Gastrocnemius medialis (tissue), 4 donors: ENCODE data around the gene ELP2. TPM values are rescaled to one million over a fixed set of nuclear protein-coding genes. Genes with fewer than 3 reads are reported as not detected.
A peak's percentile ranks its signal among the peaks of the same experiment; 100 is the strongest.

Experiments
- ATAC-seq, 2 donors: fragments of 150-250 bp; one replicate each; pipeline ENCODE4 v1.9.1; 2016
- DNase-seq, 2 donors: peaks; one replicate each; pipeline ENCODE4 v3.0.0-alpha.2; 2019
- H3K27ac ChIP-seq, 4 donors: fragments of 200-600 bp; sonication (generic); 1 replicate in 1 of 4; 2 replicates in 3 of 4; pipeline ENCODE4 v1.5.1; 2016 to 2018; ENCODE audit warnings: mild to moderate bottlenecking in 2 of 4, moderate library complexity in 1 of 4
- H3K27me3 ChIP-seq, 3 donors: fragments of 200-600 bp; sonication (generic) in 2 of 3; 1 replicate in 1 of 3; 2 replicates in 2 of 3; pipeline versions ENCODE4 v1.5.1 to v1.6.0; 2016 to 2019; ENCODE audit warnings: mild to moderate bottlenecking in 1 of 3, moderate library complexity in 1 of 3
- H3K36me3 ChIP-seq, 2 donors: fragments of 200-600 bp; sonication (generic) in 1 of 2; one replicate each; pipeline ENCODE4 v1.5.1; 2017 to 2018
- H3K4me1 ChIP-seq, 2 donors: fragments of 200-600 bp; sonication (generic) in 1 of 2; one replicate each; pipeline ENCODE4 v1.5.1; 2016 to 2017; ENCODE audit warnings: mild to moderate bottlenecking in 2 of 2
- H3K4me3 ChIP-seq, 4 donors: fragments of 200-600 bp; sonication (generic) in 3 of 4; 1 replicate in 1 of 4; 2 replicates in 3 of 4; pipeline ENCODE4 v1.5.1; 2016 to 2019; ENCODE audit warnings: mild to moderate bottlenecking in 2 of 4
- H3K9me3 ChIP-seq, 3 donors: fragments of 200-600 bp; sonication (generic) in 2 of 3; 1 replicate in 1 of 3; 2 replicates in 2 of 3; pipeline ENCODE4 v1.5.1; 2016 to 2019
- CTCF ChIP-seq, 5 experiments: fragments of 450-650 bp in 3 of 5; fragments of 200-600 bp in 2 of 5; sonication (generic) in 2 of 5; IDR thresholded peaks in 4 of 5; conservative IDR thresholded peaks in 1 of 5; 1 replicate in 4 of 5; 2 replicates in 1 of 5; pipeline ENCODE4 v1.5.1; 2016 to 2019; ENCODE audit warnings: antibody characterized with exemption in 5 of 5, mild to moderate bottlenecking in 3 of 5, moderate library complexity in 3 of 5
- POLR2A ChIP-seq, 2 donors: fragments of 450-650 bp; IDR thresholded peaks; one replicate each; pipeline ENCODE4 v1.6.1; 2017; ENCODE audit warnings: antibody characterized with exemption in 2 of 2, mild to moderate bottlenecking in 2 of 2, moderate library complexity in 2 of 2
- in situ Hi-C, 4 donors: fragments of 200-750 bp; cut with MboI; loops; one replicate each; pipeline versions ENCODE4 v1.15.0 to v1.8.0; 2017; ENCODE audit warnings: low sequenced_read_pairs in 4 of 4
- intact Hi-C: fragments of 100-400 bp; cut with DNase I; formaldehyde crosslinking; loops from one replicate; pipeline ENCODE4 v1.15.1; 2023; ENCODE audit warnings: low total_unique reads
- total RNA-seq, 4 donors: library from RNA; depleted of rRNA; stranded (reverse); fragments of >200 nt; gene quantifications; one replicate each; pipeline versions ENCODE4 v1.1.0 to v1.2.3, GENCODE V29; 2016

ELP2 gene
- total RNA-seq, 4 donors from 2014 or later: 23.7 to 51.0 (median 42.8) TPM

GRCh38 chr18:36095936-36096519, 33.7 kb upstream of the ELP2 start:
- no peak for TF ChIP-seq POLR2A (IDR thresholded peaks at IDR 0.05)
- TF ChIP-seq CTCF (IDR thresholded peaks at IDR 0.05 in 4 of 5, conservative IDR thresholded peaks at IDR 0.05 in 1 of 5): peak in 4 of 5 experiments; percentile 29 to 46 (median 30)
- no peak overlapping the region for H3K4me3 ChIP-seq
- ATAC-seq (no peak), DNase-seq (no peak)
- H3K4me1 ChIP-seq: peaks cover 0 to 6% of the 10 kb centered on the region in 2 donors
- in situ Hi-C loops: loop anchor here in 3 of 4 donors (5.0 to 10.0 kb wide), 2 partner anchors 186 to 189 kb away; no protein-coding TSS in a partner anchor
- H3K9me3 ChIP-seq: no peaks in the 10 kb centered on the region
- intact Hi-C loops: loop anchor here (1.0 kb wide), 1 partner anchor 188 kb away; no protein-coding TSS in a partner anchor
- H3K27ac ChIP-seq: no peak overlapping the region
- no peaks in the 10 kb centered on the region for H3K27me3 ChIP-seq
- no peaks in the 10 kb centered on the region for H3K36me3 ChIP-seq

DNA sequence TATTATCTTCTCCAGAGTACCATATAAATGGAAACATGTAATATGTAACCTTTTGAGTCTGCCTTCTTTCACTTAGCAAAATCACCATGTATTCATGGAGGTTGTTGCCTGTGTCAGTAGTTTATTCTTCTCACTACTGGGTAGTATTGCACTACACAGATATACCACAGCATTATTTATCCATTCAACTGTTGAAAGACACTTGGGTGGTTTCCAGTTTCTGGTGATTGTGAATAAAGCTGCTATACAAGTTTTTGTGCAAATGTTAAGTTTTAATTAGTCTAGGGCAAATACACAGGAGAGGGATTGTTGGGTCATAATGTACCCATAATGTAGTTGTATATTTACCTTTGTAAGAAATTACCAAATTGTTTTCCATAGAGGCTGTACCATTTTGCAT, 32.7 kb upstream of the ELP2 start:
- H3K9me3 ChIP-seq: no peaks in the 10 kb centered on the region
- no peak overlapping the region for H3K4me3 ChIP-seq
- ATAC-seq (no peak), DNase-seq (no peak)
- peaks cover 0 to 6% of the 10 kb centered on the region in 2 donors for H3K4me1 ChIP-seq
- H3K36me3 ChIP-seq: no peaks in the 10 kb centered on the region
- intact Hi-C loops: loop anchor here (1.0 kb wide), 1 partner anchor 187 kb away; no protein-coding TSS in a partner anchor
- H3K27ac ChIP-seq: no peak overlapping the region
- in situ Hi-C loops: loop anchor here in 3 of 4 donors (5.0 to 10.0 kb wide), 2 partner anchors 185 to 188 kb away; no protein-coding TSS in a partner anchor
- TF ChIP-seq CTCF (IDR thresholded peaks at IDR 0.05 in 4 of 5, conservative IDR thresholded peaks at IDR 0.05 in 1 of 5) (no peak), POLR2A (IDR thresholded peaks at IDR 0.05) (no peak)
- H3K27me3 ChIP-seq: peaks cover 0 to under 1% (median 0%) of the 10 kb centered on the region in 3 donors

DNA sequence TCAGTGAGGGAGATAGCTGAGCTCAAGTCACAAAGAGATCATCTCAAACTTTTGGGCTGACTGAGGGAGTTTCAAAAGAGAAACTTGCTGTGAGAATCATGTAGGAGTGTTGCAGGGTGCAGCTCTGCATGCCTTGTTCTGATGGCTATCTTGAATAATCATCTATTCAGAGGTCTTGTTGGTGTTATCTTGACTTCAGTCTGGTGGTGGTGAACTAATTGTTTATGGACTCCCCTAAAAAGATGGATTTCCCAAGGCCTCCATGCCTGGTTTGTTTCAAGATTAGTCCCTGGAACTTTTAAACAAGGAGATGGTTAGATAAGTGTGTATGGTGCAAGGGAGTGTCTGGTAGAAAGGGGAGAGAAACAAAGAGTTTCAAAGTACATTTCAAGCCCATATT, 30.4 kb upstream of the ELP2 start:
- no peak for TF ChIP-seq CTCF (IDR thresholded peaks at IDR 0.05 in 4 of 5, conservative IDR thresholded peaks at IDR 0.05 in 1 of 5)

GRCh38 chr18:36101943-36102342, 27.8 kb upstream of the ELP2 start:
- Histone ChIP-seq H3K36me3 (no peaks in the 10 kb centered on the region), H3K27ac (no peak overlapping the region), H3K9me3 (no peaks in the 10 kb centered on the region), H3K4me3 (no peak overlapping the region), H3K27me3 (peaks cover 0 to 5% (median 0%) of the 10 kb centered on the region in 3 donors), H3K4me1 (no peaks in the 10 kb centered on the region)
- intact Hi-C loops (no loop called here), in situ Hi-C loops (no loop called here)
- TF ChIP-seq POLR2A (IDR thresholded peaks at IDR 0.05): no peak
- TF ChIP-seq CTCF (IDR thresholded peaks at IDR 0.05 in 4 of 5, conservative IDR thresholded peaks at IDR 0.05 in 1 of 5): no peak
- ATAC-seq (no peak), DNase-seq (no peak)

More for the DNA sequence above, 30.4 kb upstream of the ELP2 start:
- no peak overlapping the region for H3K4me3 ChIP-seq
- DNase-seq (no peak), ATAC-seq (no peak)
- in situ Hi-C loops: loop anchor here in 3 of 4 donors (5.0 to 10.0 kb wide), 2 partner anchors 183 to 185 kb away; no protein-coding TSS in a partner anchor
- H3K9me3 ChIP-seq: no peaks in the 10 kb centered on the region
- H3K27me3 ChIP-seq: peaks cover 0 to 5% (median 0%) of the 10 kb centered on the region in 3 donors
- H3K4me1 ChIP-seq: no peaks in the 10 kb centered on the region
- intact Hi-C loops: no loop called here
- H3K27ac ChIP-seq: no peak overlapping the region
- H3K36me3 ChIP-seq: no peaks in the 10 kb centered on the region
